ENCODE measurements around the gene HEATR3.

The HEATR3 gene

DNA sequence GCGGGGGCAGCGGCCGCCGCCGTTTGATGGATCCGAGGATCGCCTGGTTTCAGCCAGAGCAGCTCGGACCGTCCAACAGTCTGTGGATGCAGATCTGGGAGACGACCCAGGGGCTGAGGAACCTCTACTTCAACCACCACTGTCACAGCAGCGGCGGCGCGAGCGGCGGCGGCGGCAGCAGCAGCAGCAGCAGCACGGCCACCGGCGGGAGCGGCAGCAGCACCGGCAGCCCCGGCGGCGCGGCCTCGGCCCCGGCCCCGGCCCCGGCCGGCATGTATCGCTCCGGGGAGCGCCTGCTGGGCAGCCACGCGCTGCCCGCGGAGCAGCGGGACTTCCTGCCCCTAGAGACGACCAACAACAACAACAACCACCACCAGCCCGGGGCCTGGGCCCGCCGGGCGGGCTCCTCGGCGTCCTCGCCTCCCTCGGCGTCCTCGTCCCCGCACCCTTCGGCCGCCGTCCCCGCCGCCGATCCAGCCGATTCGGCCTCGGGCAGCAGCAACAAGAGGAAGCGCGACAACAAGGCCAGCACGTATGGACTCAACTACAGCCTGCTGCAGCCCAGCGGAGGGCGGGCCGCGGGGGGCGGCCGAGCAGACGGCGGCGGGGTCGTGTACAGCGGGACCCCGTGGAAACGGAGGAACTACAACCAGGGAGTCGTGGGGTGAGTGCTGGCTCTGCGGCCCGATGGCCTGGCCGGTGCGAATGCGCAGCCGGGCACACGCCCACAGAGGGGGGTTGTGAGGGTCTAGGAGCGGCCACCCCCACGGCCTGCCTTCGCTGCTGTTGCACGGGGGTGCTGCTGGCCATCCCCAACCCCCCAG, 88.0 kb downstream of the HEATR3 start:
- DNase-seq (ENCODE audit: low read depth in 1 of 2, low spot score in 1 of 2): peak; percentile 13 to 14
- in situ Hi-C loops (cut with HindIII; ENCODE audit: low pct_unique_long_range_greater_than_20kb, low sequenced_read_pairs): no loop called here
- no peak for TF ChIP-seq JUND (IDR thresholded peaks at IDR 0.05; ENCODE audit: low read depth)

- TF ChIP-seq JUND (IDR thresholded peaks at IDR 0.05; ENCODE audit: low read depth): no peak
- in situ Hi-C loops (cut with HindIII; ENCODE audit: low pct_unique_long_range_greater_than_20kb, low sequenced_read_pairs): no loop called here
- DNase-seq (ENCODE audit: low read depth in 1 of 2, low spot score in 1 of 2): no peak
Measured at GRCh38 chr16:50154420-50154950, 88.7 kb downstream of the HEATR3 start.

GRCh38 chr16:50155925-50156324, 90.2 kb downstream of the HEATR3 start:
- no peak for DNase-seq (ENCODE audit: low read depth in 1 of 2, low spot score in 1 of 2)
- in situ Hi-C loops (cut with HindIII; ENCODE audit: low pct_unique_long_range_greater_than_20kb, low sequenced_read_pairs): no loop called here
- TF ChIP-seq JUND (IDR thresholded peaks at IDR 0.05; ENCODE audit: low read depth): no peak

Measured in T47D (cell line).